Smooth muscle cell (in vitro differentiated cells): ENCODE measurements around the gene SLC18A2. TPM values are rescaled to one million over a fixed set of nuclear protein-coding genes. Genes with fewer than 3 reads are reported as not detected.
"Not testable (repeated sequence)": the region's sequence is repeated elsewhere in the genome, so short reads cannot be mapped to it uniquely, and the experiment has no call there.

ENCODE experiments used
- DNase-seq: peaks from one replicate; lab custom pipeline; 2025; ENCODE audit not compliant: unreplicated experiment; lab: John Stamatoyannopoulos, UW
- H2AFZ ChIP-seq: fragments of 200-600 bp; sonication (generic); 2 replicates; pipeline ENCODE4 v1.6.0; 2016; ENCODE audit warnings: antibody characterized with exemption, low read depth, mild to moderate bottlenecking
- H3F3A ChIP-seq: fragments of 200-600 bp; sonication (generic); 2 replicates; pipeline ENCODE4 v1.6.0; 2017; ENCODE audit warnings: antibody characterized with exemption, low read depth
- H3K27ac ChIP-seq: fragments of 200-600 bp; sonication (generic); 2 replicates; pipeline ENCODE4 v1.5.1; 2016; ENCODE audit warnings: low read depth, mild to moderate bottlenecking
- H3K27me3 ChIP-seq: fragments of 200-600 bp; sonication (generic); 2 replicates; pipeline ENCODE4 v1.6.1; 2016; ENCODE audit warnings: low read depth, mild to moderate bottlenecking
- H3K36me3 ChIP-seq: fragments of 200-600 bp; sonication (generic); 2 replicates; pipeline ENCODE4 v1.5.1; 2016; ENCODE audit warnings: low read depth
- H3K4me1 ChIP-seq: fragments of 200-600 bp; sonication (generic); 2 replicates; pipeline ENCODE4 v1.5.1; 2016; ENCODE audit warnings: low read depth
- H3K4me2 ChIP-seq: fragments of 200-600 bp; sonication (generic); 2 replicates; pipeline ENCODE4 v1.6.0; 2016; ENCODE audit warnings: mild to moderate bottlenecking
- H3K4me3 ChIP-seq: fragments of 200-600 bp; sonication (generic); 2 replicates; pipeline ENCODE4 v1.5.1; 2016; ENCODE audit warnings: mild to moderate bottlenecking
- H3K79me2 ChIP-seq: fragments of 200-600 bp; sonication (generic); 2 replicates; pipeline ENCODE4 v1.6.0; 2016; ENCODE audit warnings: low read depth, mild to moderate bottlenecking
- H3K9ac ChIP-seq: fragments of 200-600 bp; sonication (generic); 2 replicates; pipeline ENCODE4 v1.6.0; 2016; ENCODE audit warnings: low read depth
- H3K9me3 ChIP-seq: fragments of 200-600 bp; sonication (generic); replicated peaks from 2 replicates; pipeline ENCODE4 v1.5.1; 2016; ENCODE audit warnings: low read depth
- H4K20me1 ChIP-seq: fragments of 200-600 bp; sonication (generic); 2 replicates; pipeline ENCODE4 v1.6.0; 2016; ENCODE audit warnings: low read depth
- CTCF ChIP-seq: fragments of 200-600 bp; sonication (generic); IDR thresholded peaks from 2 replicates; pipeline ENCODE4 v1.5.1; 2017; ENCODE audit warnings: borderline replicate concordance, mild to moderate bottlenecking, antibody characterized with exemption; ENCODE audit not compliant: insufficient read depth, poor library complexity, severe bottlenecking
- WGBS: methylation state at CpG from one replicate; pipeline ENCODE4 v1.1.7; 2016; ENCODE audit warnings: low lambda C conversion rate; 5-methylcytosine and 5-hydroxymethylcytosine counted together
- polyA plus RNA-seq: library from polyadenylated mRNA; unstranded; fragments of >200 nt; fragmentation: Nextera tagmentation; extraction: Ambion mirVana; gene quantifications from 2 replicates; pipeline ENCODE4 v1.2.1, GENCODE V29; 2016
- total RNA-seq: library from RNA; depleted of rRNA; stranded (reverse); fragments of >200 nt; gene quantifications from 2 replicates; pipeline ENCODE4 v1.2.3, GENCODE V29; 2014

SLC18A2 gene
- total and polyA plus RNA-seq, 2 experiments from 2014 or later = 0.09 to 0.18 TPM

GRCh38 chr10:117226813-117227451 is 14.0 kb upstream of the SLC18A2 start:
- Histone ChIP-seq H4K20me1 (no peaks in the 10 kb centered on the region), H2AFZ (no peak overlapping the region), H3K4me1 (no peaks in the 10 kb centered on the region), H3K79me2 (no peaks in the 10 kb centered on the region), H3K27me3 (peaks cover 35% of the 10 kb centered on the region), H3K27ac (no peak overlapping the region), H3K36me3 (no peaks in the 10 kb centered on the region), H3K4me3 (no peak overlapping the region), H3F3A (no peaks in the 10 kb centered on the region), H3K9ac (no peak overlapping the region), H3K9me3 (no peaks in the 10 kb centered on the region), H3K4me2 (no peak overlapping the region)
- peak; percentile 33 for TF ChIP-seq CTCF
- WGBS = 36% methylated on average over 10 of the region's 10 CpGs
- no peak for DNase-seq

- no peak for TF ChIP-seq CTCF
- DNase-seq = no peak
- Histone ChIP-seq H3F3A (no peaks in the 10 kb centered on the region), H3K4me2 (no peak overlapping the region), H3K9ac (no peak overlapping the region), H3K27me3 (peaks cover 35% of the 10 kb centered on the region), H4K20me1 (no peaks in the 10 kb centered on the region), H3K27ac (no peak overlapping the region), H3K36me3 (no peaks in the 10 kb centered on the region), H3K4me3 (no peak overlapping the region), H3K4me1 (no peaks in the 10 kb centered on the region), H2AFZ (no peak overlapping the region), H3K9me3 (no peaks in the 10 kb centered on the region), H3K79me2 (no peaks in the 10 kb centered on the region)
These were observed 12.7 kb upstream of the SLC18A2 start for GRCh38 chr10:117228210-117228609.

GRCh38 chr10:117230107-117230506 is 10.8 kb upstream of the SLC18A2 start:
- not testable (repeated sequence) for H3K9me3 ChIP-seq, H3F3A ChIP-seq, H3K27ac ChIP-seq, H2AFZ ChIP-seq, H3K4me1 ChIP-seq, H3K79me2 ChIP-seq, H3K9ac ChIP-seq, DNase-seq, H4K20me1 ChIP-seq, H3K36me3 ChIP-seq, H3K4me2 ChIP-seq, H3K4me3 ChIP-seq
- peaks cover 53% of the 10 kb centered on the region for H3K27me3 ChIP-seq
- WGBS = 85% methylated on average over 4 of the region's 4 CpGs

GRCh38 chr10:117237401-117237991 is 3.4 kb upstream of the SLC18A2 start:
- Histone ChIP-seq H3K79me2 (no peaks in the 10 kb centered on the region), H3K36me3 (no peaks in the 10 kb centered on the region), H3K4me3 (no peak overlapping the region), H4K20me1 (no peaks in the 10 kb centered on the region), H3K27ac (no peak overlapping the region), H3K4me1 (no peaks in the 10 kb centered on the region), H3K9me3 (no peaks in the 10 kb centered on the region), H3K27me3 (peaks cover 90% of the 10 kb centered on the region), H3F3A (no peaks in the 10 kb centered on the region), H3K4me2 (no peak overlapping the region), H3K9ac (no peak overlapping the region), H2AFZ (no peak overlapping the region)
- 82% methylated on average over 5 of the region's 5 CpGs for WGBS
- no peak for TF ChIP-seq CTCF
- no peak for DNase-seq
